HG03571 (cell line): Measurements from ENCODE around the gene SRBD1.

ENCODE experiments used
- ATAC-seq: cut with Tn5 transposase; IDR thresholded peaks from one replicate; pipeline ENCODE4 v1.9.1; 2021; ENCODE audit not compliant: unreplicated experiment

SRBD1 gene, protein sequence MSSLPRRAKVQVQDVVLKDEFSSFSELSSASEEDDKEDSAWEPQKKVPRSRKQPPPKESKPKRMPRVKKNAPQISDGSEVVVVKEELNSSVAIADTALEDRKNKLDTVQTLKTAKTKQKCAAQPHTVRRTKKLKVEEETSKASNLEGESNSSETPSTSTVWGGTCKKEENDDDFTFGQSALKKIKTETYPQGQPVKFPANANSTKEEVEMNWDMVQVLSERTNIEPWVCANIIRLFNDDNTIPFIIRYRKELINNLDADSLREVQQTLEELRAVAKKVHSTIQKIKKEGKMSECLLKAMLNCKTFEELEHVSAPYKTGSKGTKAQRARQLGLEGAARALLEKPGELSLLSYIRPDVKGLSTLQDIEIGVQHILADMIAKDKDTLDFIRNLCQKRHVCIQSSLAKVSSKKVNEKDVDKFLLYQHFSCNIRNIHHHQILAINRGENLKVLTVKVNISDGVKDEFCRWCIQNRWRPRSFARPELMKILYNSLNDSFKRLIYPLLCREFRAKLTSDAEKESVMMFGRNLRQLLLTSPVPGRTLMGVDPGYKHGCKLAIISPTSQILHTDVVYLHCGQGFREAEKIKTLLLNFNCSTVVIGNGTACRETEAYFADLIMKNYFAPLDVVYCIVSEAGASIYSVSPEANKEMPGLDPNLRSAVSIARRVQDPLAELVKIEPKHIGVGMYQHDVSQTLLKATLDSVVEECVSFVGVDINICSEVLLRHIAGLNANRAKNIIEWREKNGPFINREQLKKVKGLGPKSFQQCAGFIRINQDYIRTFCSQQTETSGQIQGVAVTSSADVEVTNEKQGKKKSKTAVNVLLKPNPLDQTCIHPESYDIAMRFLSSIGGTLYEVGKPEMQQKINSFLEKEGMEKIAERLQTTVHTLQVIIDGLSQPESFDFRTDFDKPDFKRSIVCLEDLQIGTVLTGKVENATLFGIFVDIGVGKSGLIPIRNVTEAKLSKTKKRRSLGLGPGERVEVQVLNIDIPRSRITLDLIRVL

DNA sequence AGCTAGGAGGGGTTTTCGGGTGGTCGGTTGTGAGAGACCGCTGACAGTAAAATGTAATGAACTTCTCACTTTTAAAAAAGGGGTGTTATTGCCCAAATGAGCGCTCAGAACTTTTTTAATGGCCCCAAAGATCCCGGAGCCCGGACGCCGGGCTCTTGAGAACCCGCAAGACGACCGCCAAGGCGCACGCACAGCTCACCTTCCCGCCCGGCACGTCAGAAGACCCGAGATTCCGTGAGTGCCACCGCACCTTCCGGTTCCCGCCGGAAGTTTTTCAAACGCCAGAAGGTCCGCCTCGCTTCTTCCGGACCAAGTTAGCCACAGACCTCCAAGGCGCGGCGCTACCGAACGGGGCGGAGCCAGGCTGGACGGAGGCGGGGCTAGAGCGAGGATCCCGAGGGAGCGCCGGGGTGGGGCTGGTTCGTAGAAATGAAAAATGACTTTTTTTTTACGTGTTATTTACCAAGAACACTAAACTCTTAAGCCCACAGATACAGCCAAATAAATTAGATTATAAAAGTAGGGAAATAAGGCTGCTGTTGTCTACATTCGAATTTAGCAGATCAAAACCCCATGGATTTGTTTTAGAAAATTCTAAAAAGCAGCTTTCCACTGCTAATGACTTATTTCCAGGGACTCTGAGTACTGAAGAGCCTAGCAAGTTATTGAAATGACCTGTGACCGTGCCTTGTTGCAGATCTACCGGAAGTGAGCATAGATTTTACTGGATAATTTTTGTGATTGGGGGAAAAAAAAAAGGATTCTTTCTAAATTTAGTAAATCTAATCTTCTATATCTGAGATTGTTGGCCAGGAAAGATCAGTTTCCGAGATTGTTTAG lies at the start of gene SRBD1:
SRBD1 (minus strand) TSS at position 248 of the 840 bp plus-strand sequence. CDS start 5,826 bp downstream, outside the sequence.
- ATAC-seq, result peak; percentile 90

DNA sequence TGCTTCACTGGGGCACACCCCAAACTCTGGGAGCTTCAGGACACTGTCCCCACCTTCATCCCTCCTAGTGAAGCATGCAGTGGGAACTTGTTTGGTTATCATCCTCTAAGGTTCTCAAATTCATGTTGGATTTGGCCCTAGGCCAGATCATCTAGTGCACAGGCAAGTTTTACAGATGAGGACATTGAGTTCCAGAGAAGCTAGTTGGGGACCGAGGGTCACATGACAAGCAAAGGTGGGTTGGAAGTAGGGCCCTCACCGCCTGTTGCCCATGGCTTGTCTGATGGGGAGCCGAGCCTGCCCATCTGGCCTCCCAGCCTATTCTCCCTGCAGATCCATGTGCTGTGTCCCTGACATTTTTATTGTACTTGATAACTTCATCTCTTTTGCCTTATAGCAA lies 43.2 kb upstream of the SRBD1 start:
- ATAC-seq, result no peak

GRCh38 chr2:45653122-45653913 lies 42.3 kb upstream of the SRBD1 start:
- no peak for ATAC-seq

DNA sequence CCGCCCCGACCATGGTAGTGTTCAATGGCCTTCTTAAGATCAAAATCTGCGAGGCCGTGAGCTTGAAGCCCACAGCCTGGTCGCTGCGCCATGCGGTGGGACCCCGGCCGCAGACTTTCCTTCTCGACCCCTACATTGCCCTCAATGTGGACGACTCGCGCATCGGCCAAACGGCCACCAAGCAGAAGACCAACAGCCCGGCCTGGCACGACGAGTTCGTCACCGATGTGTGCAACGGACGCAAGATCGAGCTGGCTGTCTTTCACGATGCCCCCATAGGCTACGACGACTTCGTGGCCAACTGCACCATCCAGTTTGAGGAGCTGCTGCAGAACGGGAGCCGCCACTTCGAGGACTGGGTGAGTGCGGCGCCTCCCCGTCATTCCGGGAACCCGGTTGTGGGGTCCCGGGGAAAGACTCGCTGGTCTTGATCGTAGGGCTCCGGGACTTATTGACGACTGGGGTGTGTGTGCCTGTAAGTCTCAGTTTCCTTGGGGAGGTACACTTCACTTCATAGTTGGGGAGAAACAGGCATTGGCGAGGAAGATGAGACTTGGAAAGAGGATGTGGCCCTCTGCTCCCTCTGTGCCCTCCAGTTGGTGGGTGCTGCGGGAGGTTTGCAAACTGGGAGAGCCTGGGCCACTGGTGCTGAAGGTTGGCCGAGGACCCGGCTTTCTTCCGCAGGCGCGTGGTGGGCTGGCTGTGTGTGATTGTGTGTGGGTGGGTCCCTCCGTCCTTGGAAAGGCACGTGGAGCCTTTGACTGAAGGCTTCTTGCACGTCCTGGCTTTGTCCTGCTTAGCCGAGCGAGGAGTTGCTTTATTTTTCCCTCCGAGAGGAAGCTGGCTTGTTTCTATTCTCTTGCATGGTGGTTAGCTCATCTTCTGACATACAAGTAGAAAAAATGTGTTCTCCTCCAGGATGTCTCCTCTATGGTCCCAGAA lies 41.3 kb upstream of the SRBD1 start:
- no peak for ATAC-seq

DNA sequence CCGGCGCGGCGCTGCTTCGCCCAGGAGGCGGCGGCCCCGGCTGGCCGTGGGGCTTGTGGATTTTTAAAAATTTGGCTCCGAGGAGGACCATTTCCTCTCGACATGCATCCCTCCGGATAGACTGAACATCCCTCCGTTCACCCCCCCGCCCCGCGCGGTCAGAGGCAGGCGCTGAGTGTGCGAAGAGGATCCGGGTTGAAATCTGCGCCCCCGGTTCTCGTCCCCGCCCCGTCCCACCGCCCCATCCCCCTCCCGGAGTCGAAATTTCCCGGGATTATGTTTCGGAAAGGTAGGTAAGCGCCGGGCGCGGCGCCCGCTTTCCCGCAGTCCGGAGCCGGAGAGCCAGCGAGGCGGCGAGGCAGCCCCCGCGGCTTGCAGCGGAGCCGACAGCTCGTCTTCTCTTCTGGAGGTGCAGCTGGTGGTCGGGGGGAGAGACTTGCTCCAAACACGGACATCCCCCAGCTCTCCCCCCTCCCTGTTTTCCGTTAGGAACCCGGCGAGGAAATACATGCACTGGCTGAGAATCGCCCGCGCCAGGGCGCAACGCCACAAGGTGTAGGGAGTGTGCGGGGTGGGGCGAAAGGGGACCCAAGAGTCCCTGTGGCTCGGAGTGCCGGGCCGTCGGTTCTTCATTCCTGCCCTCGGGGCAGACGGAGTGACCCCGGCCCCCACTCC lies 40.5 kb upstream of the SRBD1 start, which contains the start of gene PRKCE:
PRKCE (plus strand) TSS at position 261 of the 675 bp plus-strand sequence.
- ATAC-seq, result peak; percentile 7

- ATAC-seq, result peak; percentile 67
These were observed 39.9 kb upstream of the SRBD1 start for GRCh38 chr2:45650851-45651414.

DNA sequence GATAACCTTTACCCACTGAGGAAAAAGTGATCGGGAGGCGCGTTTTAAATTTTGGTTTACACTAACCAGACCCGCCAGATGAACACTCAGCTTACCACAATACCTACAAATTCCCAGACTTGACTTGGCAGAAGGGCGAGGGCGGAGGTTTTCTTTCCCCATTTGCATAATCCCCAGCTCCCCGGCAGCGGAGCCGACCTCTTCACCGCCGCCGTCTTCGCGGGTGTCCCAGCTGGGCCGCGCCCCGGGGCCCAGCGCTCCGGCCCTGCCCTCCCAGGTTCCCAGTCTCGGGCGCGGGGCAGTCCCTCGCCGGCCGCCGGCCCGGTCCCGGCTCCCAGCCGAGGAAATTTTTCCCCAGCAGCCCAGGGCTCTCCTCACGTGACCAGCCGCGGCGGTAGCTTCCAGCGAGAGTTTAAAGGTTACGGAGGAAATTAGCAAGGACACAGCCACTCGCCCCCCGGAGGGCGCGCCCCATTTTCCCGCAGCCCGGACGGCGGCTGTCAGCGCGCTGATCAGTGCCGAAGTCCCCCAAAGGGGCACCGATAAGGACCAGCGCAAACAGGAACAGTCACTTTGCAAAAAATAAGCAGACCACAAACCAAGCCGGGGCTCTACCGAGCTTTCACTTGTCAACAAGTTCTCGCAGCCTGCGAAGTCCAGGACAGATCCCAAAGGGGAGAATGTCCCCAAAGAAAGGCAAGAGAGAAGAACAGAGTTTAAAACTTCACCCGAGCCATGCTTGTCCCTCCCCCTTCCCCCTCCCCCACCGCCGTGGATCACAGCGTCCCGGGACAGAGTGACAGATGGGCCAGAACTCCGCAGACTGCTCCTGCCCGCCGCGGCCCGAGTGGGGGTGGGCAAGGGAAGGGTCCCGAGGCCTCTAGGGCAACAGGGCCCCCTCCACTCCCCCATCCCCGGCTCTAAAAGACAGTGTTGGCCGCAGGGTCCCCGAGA lies 39.1 kb upstream of the SRBD1 start:
- ATAC-seq, result peak; percentile 15

GRCh38 chr2:45649462-45649857 lies 38.4 kb upstream of the SRBD1 start:
- no peak for ATAC-seq

DNA sequence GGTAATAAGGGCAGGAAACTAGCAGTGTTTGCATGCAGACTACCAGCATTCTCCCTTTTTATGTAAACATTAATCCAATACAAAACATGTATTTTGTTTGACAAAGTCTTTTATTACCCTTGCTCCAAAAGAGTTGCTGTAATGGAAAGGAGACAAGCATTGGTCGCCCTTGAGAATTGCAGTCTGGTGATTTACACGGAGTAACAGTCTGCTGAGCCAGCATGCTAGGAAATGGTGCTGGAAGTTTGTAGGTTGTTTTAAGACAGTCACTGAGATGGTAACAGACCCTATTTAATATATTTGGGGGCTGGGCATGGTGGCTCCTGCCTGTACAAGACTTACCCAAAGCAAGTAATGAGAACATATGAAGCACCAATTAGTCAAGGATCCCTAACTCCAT lies 37.6 kb upstream of the SRBD1 start:
- ATAC-seq, result no peak

- no peak for ATAC-seq
These were observed 37.0 kb upstream of the SRBD1 start for GRCh38 chr2:45647986-45648520.

- ATAC-seq, result no peak
These were observed 36.3 kb upstream of the SRBD1 start for GRCh38 chr2:45647356-45647755.

DNA sequence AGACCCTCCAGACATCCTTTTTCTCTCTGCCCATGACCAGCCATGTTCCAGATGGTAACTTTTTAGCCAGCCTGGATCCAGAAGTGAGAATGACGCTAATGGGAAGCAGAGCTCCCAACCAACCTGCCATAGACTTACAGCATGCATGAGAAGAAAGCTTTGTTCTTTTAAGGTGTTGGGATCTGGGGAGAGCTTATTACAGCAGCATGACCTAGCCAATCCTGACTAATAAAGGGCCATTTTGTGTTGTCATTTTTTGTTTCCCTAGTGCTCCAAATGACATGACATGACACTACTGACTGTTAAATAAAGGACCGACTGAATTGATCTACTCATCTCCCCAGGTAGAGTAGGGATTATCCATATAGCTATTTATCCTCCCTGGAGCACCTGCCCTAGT lies 35.2 kb upstream of the SRBD1 start:
- ATAC-seq, result no peak

DNA sequence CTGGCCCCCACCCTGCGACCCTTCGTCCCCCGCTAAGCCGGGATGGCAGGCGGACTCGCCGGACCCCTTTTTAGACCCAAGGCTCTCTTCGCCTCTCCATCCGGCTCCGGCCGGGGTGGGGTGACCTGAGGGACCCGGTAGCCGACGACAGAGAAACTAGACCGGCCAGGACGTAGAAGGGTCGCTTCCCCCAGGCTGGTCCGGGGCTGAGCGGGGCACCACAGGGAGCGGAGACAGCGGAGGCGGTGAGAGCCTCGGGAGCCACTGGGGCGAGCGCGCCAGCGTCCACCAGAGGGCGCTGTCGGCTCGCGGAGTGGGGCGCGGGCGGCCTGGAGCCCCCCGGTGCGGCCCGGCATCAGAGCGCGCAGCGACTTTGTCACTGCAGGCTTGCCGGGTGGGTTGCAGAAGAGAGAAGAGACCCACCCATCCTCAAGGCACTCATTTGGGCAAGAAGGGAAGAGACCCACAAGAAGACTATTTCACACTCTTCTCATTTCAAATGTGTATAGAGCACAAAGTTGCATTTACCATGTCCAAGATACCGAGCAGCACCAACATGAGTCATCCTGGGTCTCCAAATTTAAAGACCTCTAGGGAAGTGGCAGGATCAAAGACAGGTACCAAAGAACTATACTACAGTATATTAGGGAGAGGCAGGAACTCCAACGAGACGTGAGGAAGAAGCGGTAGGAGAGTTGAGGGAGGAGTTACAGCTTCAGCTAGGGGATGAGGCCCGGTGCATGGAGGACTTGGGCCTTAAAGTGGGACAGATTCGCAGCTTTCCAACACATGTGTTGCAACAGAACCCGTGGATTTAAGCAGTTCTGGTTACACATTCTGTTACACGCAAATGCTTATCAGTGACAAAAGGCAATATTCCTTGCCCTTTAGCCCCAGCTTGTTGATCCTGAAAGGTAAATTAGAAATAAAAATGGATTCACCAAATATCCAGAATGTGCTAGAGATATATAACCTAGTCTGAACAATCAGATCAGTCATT lies 32.8 kb upstream of the SRBD1 start:
- ATAC-seq, result peak; percentile 84

DNA sequence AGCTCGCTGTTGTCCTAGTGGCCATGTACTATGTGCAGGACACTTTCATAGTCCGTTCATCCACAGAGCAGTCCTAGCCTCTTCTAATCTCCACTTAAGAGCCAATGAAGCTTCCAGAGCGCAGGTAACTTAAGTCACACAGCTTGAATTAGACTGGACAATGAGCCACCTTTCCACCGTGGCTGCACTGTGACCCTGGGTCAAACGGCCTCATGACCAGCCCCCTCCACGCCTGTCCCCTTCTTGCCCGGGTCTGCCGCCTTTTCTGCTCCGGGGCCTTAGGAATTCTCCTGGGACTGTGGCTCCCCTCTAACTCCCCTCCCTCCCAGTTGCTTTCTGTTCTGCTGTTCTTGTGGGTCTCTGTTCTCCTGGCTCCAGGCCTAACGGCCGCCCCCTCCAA lies 32.0 kb upstream of the SRBD1 start:
- no peak for ATAC-seq

- no peak for ATAC-seq
These were observed 29.5 kb upstream of the SRBD1 start for GRCh38 chr2:45640576-45640975.
